GM21723 (cell line): ENCODE results near the gene TRIO.
"Not testable (repeated sequence)": the region's sequence is repeated elsewhere in the genome, so short reads cannot be mapped to it uniquely, and the experiment has no call there.

Experiments
- ATAC-seq: cut with Tn5 transposase; IDR thresholded peaks from one replicate; pipeline ENCODE4 v1.9.1; 2021; ENCODE audit warnings: mild to moderate bottlenecking, moderate library complexity; ENCODE audit not compliant: unreplicated experiment

TRIO gene

DNA sequence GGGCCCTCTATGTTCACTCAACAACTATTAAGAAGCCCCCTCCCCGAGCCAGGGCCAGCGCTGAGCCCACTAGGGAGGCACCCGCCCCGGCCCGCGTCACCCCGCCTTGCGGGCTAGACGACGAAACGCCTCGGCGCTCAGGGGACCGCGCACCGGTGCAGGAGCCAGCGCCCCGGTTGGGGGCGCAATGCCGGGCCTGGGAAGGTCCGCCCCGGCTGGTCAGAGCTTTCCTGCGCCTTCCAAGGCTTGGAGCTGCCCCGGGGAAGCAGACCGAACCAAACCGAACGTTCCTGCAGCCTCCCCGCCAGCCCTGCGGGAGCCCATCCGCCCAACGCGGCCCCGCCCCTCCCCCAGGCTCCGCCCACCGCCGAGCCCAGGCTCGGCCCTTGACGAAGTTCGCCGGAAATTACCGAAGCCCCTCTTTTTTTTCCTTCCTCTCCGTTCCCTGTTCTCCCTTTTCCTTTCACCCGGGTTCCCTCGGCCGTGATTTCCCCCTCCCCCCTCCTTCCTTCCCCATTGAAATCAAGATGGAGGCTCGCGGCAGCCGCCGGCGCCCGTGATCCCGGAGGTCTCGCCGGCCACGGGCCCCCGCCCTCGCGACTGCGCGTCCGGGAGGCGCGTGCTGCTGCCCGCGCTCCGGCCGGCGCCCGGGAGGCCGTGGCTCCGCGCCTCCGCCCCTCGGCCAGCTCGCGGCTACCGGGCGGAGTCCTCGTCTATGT is at the start of gene TRIO:
TRIO (plus strand) TSS at position 516 of the 719 bp plus-strand sequence. CDS start 384 bp downstream, outside the sequence.
- ATAC-seq = peak; percentile 43

DNA sequence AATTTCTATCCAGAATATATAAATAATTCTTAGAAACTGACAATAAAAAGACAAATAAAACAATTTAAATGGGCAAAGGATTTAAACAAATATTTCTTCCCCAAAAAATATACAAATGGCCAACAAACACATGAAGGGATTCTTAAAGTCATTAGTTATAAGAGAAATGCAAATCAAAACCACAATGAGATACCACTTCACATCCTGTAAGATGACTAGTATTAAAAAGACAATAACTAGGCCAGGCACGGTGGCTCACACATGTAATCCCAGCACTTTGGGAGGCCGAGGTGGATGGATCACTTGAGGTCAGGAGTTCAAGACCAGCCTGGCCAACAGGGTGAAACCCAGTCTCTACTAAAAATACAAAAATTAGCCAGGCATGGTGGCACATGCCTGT is 45.8 kb upstream of the TRIO start:
- not testable (repeated sequence) for ATAC-seq

DNA sequence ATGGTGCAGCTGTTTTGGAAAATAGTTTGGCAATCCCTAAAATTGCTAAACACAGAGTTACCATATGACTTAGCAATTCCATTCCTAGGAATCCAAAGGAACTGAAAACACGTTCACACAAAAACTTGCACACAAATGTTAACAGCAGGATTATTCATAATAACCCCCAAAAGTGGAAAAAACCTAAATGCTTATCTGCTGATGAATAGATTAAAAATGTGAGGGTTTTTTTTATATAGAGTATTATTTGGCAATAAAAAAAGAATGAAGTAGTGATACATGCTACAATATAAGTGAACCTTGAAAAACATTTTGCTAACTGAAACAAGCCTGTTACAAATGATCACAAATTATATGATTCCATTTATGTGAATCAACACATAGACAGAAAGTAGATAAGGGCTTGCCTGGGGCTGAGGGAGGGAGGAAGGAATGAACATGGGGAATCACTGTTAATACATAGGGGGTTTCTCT is 45.1 kb upstream of the TRIO start:
- no peak for ATAC-seq

DNA sequence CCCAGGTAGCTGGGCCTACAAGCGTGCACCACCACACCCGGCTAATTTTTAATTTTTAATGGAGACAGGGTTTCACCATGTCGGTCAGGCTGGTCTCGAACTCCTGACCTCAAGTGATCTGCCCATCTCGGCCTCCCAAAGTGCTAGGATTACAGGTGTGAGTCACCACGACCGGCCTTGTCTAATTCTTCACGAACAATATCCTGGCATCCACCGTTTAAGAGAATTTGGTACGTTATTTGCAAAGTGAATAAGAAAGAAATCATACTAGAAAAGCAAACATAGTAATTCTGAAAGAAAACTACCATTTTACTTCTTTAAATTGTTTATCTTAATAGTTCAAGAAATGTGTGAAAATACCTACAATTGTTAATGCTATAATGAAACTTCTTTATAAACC is 42.9 kb upstream of the TRIO start:
- ATAC-seq = no peak

DNA sequence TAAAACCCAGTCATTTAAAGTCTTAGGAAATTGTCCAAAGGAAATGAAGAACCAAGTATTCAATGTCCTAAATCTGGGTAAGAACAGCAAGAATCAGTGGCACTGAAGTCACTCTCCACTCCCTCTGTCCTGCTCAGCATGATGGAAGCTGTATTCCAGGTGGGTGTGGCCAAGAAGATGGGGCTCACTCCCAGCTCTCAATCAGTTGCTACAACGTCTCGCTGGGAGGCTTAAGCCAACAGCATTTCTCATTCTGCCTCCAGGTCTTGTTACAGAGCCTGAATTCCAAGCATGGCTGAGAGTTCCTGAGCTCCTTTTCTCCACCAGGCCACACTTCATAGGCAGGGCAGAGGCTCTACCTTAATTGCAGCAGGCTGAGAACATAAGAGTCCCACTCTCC is 41.2 kb upstream of the TRIO start:
- no peak for ATAC-seq

DNA sequence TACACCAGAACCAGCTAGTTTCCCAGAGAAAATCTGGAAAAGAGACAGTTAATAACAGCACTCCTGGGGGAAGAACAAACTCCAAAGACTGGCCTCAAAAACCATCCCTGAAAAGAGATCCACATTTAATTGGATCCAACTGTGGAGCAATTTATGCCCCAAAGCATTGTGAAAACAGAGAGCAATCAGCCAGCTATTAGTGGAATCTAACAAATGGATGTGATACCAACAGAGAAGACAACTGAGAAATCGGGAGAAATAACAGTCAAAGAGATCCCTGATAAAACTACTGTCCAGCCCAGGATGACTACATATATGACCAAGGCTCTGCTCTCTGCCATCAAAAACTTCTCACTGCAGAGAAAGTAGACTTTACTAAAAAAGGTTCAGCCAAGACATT is 40.5 kb upstream of the TRIO start:
- ATAC-seq = no peak

DNA sequence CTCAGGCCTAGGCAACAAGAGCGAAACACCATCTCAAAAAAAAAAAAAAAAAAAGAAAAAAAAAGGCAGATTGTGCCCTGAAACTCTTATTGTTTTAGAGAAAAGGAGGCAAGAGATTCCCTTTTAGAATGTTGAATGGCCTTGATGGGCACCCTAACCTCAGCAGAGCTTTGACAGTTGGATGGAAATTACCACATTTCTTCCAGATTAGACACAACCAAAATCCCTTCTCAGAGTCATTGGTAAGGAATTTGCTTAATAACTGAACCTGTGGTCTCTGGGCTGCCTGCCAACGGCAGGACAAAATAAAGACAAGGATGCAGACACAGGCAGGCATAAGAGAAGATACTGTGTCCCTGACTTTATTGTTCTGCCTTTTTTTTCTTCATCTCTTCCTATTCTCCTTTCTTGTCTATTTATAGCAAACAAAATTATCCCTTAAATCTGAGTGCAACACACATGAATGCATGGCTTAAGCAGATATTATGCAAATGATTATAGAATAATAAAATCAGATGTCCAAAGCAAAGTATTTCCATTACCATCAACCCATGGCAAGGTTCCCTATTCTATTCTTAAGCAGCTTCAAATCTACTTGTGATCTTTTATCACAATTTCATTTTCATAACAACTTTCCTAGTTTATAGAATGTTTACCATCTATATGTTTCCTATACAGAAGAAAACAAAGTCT is 37.3 kb upstream of the TRIO start:
- ATAC-seq = no peak

DNA sequence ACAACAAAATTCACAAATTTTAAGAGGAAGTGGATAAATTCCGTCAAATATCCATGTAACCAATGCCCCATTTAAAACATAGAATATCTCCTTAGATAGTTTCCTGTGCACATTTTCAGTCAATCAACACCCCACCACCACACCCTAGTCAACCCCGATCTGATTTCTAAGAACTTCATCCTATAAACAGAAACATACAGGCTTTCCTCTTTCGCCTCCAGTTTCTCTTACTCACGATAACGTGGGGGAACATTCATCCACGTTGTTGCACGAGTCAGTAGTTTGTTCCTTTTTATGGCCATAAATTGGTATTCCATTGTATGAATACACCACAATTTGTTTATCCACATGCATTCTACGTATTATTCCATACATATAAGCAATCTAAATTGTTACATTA is 35.6 kb upstream of the TRIO start:
- no peak for ATAC-seq

DNA sequence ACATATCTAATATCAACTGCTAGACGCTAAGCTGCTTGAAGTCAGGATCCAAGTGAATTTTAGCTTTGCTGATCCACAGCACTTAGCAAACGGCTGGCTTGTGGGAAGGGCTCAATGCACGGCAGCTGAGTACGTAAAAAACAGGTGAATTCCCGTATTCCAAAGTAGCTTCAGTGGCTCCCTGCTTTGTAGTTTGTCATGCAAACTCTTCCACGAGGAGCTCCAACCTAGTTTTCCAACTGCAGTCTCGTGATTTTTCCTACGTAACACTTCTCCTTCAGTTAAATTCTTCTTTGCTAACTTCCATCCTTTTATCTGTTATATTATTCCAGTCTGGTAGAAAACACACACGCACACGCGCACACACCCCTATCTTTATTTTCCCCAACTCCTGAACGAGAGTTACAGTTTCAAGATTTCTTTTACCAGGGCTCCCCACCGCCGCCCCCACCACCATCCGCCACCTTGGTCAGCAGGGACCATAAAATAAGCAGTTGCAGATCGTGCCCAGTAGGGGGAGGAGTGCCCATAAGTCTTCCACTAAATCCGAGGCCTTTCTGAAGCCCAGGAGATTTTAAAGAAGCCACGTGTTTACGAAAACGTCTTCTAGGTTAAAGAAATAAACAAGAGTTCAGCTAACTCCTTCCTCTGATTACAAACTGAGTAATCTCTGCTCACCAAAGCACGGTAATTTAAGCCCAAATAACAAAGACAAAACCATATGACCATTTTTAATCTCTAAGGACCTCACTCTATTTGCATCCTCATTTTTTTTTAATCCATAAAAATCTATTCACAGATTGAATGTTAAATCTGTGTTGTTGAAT is 34.8 kb upstream of the TRIO start:
- ATAC-seq = peak; percentile 76

DNA sequence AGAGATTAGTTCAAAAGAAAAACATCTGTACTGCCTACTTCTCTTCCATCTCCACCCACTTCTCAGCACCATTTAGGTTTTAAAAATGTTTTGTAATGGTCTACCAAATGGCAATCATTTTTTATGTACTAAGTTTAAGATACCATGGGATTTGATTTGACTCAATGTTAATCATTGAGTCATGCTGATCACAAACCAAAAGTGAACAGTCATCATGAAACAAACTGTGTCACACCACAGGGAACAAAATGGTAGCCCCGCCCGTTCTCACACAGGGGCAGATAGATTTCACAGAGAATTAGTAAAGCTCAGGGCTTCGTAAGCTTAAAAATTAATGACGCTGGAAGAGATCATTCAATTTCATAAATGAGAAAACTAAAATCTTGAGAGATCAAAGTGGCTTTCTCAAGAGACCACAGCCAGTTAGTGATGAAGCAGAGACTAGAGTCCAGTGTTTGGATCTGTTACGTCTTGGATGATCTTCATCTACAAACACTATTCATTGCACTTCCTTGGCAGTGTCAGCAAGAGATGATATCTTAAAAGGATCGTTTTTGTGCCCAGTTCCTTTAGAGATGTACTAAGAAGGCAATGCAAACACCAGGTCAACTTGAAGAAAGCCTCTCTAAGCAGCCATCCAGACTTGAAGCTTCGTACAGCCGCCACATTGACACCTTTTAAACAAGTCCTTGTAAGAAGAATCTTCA is 33.9 kb upstream of the TRIO start:
- peak; percentile 86 for ATAC-seq

DNA sequence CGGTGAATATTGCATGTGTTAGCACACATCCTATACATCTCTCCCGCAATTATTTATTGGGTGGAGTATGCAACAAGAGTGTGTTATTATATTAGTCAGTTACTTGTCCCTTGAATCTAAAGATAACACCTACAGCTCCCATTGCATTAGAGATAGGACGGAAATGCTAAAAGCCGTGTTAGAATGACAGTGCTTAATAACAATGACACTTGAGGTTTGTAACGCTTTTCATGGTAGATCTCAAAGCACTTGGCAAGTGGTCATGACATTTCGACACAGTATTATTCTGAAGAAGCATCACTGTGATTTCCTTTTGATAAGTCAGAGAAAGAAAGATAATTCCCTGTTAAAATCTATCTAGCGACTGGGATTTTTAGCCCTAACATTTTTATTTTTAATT is 33.4 kb upstream of the TRIO start:
- ATAC-seq = no peak

DNA sequence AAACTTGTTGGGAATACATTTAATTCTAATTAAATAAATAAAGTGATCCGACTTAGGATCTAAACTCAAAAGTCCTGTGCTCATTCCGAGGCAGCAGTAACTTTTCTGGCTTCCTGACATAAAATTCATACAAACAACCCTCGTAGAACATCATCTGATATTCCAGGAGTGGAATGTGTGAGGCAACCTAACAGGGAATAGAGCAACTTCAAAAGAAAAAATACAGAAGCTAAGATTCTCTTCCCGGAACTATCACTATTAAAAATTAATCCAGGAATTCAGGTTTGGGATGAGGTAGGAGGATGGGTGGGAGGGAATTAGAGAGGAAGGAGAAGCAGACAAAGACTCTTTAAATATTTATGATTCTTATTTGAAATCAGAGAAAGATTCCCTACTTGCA is 32.9 kb upstream of the TRIO start:
- no peak for ATAC-seq

DNA sequence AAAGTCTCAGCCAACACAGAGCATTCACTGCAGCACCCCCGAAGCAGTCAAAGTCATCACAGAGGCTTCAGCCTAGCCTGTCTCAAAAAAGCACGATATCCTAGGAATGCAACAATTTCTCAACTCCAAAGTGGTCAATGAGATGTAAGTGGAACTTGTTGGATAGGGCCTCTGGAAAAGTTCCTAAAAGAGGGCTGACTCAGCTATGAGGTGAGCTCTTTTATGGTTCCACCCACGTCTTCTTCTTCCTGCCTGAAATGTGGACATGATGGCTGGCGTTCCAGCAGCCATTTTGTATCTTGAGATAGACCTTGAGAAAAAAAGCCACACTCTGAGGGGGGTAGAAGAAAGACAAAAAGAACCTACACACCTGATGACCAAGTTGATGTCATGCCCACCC is 32.5 kb upstream of the TRIO start:
- ATAC-seq = no peak

DNA sequence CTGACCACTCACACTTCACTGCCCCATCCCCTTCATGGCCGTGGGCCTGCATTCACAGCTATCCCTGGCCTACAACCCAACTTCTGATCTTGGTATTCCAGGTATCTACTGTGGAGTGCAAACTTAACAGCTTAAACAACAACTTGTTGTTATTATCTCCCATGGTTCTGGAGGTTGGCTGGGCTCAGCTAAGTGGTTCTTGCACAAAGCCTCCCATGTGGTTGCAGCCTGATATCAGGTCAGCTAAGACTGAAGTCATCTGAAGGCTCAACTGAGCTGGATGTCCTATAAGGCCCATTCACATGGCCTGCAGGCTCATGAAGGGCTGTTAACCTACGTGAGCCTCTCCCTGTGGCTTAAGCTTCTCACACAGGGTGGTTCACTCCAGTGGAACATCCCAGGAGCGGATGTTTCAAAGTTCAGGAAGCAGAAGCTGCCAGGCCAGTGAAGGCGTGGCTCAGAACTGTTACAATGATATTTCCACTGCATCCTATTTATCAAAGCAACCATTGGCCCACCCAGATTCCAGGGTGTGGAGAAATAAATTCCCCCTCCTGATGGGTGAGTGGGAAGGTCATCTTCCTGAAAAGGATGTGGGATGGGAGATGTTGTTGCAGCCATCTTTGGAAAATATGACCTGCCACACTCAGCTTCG is 30.0 kb upstream of the TRIO start:
- no peak for ATAC-seq

DNA sequence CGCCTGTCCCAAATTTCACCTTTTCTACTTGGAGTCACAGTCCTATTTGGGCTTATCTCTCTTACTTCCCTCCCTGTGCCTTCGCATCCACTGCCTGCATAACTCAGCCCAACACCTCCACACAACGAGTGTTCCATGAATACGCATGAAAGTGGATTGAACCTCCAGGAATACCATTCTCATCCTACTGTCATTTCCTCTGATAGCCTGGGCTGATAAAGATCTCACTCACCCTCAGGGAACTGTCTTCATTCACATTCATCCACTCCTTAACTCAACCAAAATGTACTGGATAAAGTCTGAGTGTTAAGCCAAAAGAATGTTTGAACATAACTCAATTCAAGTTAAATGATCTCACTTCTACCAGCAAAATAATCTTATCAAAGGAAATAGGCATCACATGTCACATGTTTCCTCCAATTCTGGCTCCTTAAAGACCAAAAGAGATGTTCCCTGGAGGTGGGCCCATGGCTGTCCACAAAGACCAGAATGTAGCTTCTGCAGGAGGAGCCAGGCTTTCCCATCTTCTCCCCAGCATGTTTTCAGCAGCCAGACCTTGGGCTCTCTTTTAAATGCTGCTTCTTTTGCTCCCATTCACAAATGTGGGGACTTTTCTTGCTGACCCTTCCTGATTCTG is 28.4 kb upstream of the TRIO start:
- ATAC-seq = no peak

DNA sequence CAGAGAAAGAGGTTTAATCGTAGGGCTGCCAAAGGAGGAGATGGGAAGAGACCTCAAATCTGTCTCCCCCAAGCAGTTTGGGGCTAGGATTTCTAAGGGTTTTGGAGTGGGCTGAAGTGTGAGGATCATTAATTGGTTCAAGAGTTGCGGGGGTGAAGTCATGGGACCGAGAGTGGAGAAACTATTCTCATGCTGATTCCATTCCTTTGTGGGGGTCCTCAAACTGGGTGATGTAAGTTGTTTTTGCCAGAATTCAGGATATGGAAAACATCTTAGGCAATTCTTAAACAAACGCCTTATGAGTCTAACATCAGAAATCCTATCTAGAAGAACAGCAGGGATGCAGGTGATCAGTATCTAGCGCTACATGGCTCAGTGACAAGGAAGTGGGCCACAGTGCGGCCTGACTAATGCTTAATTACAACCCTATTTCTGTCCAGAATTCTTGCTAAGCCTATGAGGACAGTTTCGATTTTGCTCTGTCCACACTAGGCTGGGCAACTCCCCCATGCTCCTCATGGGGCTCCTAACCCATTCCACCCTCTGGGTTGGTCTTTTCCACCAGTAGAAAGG is 27.7 kb upstream of the TRIO start:
- no peak for ATAC-seq

DNA sequence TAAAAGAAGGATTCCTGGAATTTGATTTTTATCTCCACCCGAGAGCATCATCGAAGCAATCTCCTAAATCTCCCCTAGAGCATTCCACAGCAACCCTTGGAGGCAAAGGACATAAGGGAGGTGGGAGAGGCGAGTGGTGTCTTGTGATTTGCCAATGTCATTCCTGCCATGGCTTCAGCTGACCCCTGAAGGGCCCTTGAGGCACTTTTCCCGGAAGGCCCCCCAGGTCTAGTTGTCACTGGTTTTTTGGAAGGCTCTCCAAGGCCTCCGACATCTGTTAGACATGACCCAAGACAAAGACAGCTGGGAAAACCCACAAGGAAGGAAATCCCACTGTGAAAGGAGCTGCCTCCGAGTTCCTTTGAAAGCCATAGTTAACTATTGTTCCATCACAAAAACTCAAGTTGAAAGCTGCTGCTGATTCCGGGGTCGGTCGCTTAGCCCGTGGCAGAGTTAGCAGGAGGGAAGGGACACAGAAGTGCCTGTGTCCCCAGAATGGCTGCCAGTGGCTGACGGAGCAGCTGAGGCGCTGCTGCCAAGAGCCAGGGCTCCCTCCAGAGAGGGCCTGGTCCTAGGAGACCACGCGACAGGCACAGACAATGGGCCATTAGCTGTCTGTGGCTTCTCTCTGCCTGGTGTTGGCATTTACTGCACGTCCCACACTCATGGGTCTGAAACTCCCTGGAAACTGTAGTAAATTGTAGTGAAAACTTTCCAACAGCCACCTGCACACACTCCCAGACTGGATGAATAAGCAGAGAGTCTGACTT is 24.4 kb upstream of the TRIO start:
- no peak for ATAC-seq

DNA sequence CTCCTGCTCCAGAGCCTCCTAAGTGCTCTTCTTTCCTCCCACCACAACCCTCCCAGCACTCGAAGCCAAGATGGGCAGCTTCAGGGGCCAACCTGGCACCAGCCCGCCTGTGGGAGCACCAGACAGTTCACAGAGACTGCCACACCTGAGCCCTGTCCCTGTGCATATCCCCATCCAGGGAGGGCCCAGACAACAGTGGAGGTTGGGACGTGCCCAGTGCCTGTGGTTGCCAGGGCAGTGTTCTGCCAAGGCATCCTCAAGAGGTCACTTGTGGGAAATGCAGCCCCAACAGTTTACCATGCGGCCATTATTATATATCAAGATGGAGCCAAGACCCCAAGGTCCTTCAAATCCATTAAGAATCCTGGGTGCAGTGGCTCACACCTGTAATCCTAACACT is 23.0 kb upstream of the TRIO start:
- no peak for ATAC-seq

DNA sequence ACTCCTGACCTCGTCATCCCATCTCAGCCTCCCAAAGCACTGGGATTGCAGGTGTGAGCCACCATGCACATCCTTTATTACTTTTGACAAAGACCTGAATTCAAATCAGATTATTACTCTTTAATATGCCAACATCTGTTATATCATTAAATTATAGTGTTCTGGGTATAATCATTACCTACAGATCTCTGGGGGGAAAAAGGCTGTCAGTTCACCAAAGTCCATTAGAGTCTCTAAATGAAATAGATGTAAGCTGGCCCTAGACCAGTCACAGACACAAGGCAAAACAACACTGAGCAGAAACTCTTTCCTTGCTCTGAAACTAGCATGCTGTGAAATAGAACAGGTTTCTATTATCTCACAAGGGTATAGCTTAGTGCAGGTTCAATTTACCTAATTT is 21.6 kb upstream of the TRIO start:
- no peak for ATAC-seq
